Raji (cell line): ENCODE measurements around the gene RNASE12.

Experiments used
- POLR2A ChIP-seq: IDR thresholded peaks from 2 replicates; pipeline ENCODE4 v1.6.1; 2011; ENCODE audit warnings: low read depth, low read length, control low read depth; ENCODE audit not compliant: insufficient read depth

RNASE12 gene, protein sequence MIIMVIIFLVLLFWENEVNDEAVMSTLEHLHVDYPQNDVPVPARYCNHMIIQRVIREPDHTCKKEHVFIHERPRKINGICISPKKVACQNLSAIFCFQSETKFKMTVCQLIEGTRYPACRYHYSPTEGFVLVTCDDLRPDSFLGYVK

DNA sequence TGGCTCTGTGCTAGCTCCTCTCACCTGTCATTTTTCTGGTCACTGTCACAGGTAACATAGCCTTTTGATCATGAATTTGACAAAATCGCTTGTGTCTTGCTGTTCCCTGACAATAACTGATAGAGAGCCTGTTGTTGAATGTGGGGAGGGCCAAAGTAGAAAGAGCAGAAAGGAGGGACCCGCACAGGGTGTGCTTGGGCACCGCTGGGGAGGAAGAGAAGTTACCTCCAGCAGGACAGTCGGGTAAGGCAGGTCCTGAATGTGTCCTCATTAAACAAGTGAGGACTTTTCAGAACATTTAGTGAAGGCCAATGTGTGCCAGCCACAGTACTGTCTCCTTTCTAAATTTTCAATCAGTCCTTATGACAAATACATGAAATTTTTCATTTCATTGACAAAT is at the start of gene RNASE12:
RNASE12 (minus strand) TSS at position 142 of the 400 bp plus-strand sequence. CDS start 653 bp downstream, outside the sequence.
- TF ChIP-seq POLR2A: no peak

DNA sequence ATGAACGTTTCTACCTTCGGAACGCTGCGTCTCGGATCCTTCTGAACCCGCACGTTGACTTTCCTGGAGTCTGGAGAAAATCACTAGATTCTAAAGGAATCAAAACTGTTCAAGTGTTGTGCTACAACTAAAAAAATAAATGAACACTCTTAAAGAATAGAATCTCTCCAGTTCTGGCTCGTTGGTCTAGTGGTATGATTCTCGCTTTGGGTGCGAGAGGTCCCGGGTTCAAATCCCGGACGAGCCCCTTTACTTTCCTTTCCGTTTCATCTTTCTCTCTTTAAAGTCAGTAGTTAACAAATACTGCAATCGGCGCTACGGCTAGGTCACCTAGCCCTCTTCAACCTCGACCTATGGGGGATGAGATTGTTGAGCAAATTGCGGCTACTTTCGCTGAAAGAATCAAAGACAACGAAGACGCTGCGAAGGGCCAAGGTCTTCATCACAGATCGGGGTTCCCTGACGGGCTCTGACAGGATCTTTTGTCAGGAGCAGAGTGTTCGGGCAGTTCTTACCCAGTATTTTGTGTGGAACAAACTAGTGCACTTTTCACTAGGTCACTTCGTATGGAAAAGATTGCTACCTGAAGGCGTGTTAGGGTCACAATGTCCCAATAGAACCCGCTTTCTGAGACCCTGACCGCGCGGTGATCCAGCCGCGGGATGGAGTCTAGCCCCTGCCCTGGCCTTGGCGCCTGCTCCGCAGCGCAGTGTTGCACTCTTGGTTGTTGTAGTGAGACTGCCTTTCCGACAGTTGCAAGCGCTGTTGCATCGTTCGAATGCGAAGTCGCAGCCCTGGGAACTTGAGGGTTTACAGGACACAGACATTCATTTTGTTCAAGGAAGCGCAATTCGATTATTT is 41.9 kb upstream of the RNASE12 start:
- TF ChIP-seq POLR2A: no peak

DNA sequence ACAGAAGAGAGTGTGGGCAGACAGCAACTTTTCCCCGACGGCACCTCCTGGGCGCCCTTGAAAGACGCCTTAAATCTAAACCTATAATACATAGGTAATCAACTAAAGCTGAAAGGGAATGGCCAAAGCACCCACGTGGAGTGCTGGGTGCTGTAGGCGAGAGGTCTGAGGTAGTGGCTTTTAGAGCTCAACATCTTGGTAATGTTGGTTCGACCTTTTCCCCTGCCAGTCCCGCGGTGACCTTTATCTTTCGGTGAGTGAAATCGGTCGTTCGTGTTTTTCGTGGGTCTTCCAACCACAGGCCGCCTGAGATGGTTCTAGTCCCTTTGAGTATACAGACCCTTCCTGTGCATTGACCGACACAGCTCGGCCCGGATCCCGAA is 41.3 kb upstream of the RNASE12 start:
- TF ChIP-seq POLR2A: no peak

DNA sequence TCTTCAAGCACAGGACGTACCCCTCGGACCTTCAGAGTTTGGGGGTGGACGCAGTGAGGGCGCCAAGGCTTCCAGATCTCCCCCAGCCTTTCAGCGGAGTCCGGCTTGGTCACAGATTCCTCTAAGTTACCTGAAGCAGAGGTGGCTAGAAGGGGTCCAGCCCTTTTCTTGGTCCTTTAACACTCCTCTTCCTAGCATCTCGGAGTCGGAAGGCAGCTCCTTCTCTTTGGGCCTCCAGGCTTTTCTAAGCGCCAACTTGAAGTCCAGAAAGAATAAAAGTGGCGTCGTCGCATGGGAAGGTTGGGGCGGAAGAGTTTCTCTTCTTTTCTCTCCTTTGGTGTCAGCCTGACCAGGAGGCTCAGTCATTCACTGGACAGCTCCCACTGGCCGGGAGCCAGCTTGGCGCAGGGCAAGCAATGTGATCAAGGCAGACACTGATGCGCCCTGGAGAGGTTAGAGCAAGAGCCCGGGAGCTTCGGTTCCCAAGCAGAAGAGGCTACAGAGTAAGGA is 40.8 kb upstream of the RNASE12 start:
- no peak for TF ChIP-seq POLR2A

DNA sequence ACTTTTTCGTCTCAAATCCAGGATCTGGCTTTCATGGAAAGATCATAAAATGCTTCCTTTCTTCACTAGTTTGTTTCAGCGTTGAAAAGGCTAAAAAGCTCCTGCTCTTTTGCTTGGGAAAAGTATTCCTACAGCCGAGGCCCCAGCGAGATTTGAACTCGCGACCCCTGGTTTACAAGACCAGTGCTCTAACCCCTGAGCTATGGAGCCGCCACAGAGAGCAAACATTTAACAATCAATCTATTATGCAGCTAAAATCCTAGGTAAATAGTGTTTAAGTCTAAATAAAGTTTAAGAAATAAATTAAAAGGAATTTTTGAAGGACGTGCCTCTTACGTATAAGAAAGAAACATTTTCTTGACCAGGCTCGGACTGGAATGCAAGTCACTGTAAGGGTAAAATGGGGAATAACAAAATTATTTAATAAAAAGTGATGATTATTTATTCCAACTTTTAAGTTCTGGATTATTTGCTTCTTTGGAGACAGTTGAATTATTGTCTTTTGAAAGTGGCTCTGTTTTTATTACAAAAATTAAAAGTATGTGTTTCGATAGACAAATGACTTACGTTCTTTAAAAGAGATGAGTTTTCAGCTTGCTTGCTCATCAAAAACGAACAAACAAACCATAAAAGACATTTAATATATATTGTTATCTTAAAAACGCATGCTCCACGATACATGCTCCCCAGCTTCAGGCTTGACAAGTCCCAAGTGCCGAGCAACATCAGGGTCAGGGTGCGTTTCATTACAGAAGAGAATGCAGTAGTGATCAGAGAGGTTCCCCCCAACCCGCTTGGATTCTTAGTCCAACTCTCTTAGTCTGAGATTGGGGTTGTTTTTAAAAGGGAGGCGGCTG is 40.1 kb upstream of the RNASE12 start:
- TF ChIP-seq POLR2A: no peak

DNA sequence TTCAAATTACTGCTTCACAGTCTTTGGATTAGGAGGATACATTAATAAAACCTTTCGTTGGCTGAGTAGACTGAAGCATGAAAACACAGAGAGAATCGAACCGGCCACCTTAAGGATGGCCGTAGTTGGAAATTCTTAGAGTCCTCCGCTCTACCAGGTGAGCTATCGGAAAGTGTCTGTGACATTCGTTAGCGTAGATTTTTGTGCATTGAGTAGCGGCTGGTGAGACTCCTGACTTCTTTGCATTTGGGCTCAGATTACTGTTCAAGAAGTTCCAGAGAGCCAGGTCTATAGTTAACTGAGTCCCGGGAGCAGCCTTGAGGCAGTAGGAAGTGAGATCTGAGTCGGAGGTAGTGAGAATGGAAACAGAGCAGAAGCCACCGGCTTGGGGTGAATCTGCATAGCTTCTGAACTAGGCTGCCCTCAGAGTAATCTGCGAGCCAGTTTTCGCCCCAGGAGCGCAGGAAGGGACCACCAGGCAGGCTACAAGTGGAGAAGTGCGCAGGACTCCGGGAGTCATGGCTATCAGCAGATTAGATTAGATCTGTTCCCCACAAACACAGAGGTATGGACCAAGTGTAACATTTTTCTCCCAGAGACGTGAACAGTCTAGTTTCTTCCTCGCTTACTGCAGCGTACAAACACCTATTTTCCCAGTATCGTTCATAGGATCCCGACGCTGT is 39.3 kb upstream of the RNASE12 start:
- no peak for TF ChIP-seq POLR2A

DNA sequence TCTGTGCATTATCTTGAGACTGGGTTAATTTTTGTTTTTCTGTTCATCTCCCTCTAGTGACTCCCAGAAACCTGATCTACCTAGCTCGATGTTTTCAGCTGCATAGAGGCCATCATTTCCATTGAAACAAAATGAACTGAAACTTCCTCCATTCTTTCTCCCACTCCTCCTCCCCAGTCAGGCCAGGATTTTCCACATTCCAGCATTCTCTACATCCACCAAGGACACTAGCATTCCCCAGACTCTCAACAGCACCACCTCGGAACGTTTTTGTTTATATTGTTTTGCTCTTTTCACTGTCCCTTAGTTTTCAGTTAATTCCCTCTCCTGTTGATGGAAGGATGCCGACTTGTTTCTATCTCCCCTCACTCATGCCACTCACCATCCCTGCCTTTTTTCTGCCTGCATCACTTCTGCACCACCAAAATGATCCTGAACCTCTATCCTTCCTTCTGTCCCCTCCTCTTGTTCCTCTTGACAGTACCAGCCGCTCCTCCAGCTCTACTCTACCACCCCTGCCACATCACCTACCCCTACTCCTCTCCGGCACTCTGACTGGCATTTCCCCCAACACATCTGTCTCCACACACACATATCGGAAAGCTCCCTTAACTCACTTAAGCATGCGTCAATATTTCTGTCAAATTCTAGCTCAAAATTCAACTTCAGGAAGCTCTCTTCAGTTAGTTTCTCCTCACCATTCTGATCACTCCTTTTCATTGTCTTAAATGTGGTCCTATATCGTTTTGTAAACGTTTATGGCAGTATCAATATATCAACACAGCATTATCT is 37.1 kb upstream of the RNASE12 start:
- no peak for TF ChIP-seq POLR2A

DNA sequence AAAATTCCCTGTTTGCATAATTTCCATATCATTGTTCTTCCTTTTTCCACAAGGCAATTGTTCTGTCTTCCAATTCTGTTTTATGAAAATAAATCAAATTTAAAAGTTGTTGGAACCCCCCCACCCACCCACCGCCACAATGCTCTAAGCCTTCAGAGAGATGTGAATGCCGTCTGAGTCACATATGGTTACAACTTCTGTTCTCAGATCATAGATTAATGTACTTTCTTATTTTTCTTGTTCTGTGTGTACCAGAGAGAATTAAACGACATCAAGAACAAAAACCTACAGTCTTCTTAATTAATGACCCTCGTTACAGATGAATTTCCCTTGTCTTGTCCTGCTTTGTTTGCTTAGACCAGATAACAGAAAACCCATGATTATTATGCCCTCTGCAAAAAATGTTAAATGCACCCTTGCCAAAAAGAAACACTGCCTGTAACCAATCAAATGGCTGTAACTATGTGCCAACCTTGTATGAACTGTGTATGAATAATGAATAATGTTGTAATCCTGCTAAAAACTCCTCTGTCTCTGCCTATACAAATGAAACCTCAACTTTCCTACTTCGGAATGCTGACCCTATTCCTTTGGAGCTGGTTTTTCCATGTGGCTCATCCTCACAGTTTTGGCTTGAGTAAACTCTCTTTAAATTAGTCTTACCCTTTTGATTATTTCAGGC is 36.3 kb upstream of the RNASE12 start:
- no peak for TF ChIP-seq POLR2A

DNA sequence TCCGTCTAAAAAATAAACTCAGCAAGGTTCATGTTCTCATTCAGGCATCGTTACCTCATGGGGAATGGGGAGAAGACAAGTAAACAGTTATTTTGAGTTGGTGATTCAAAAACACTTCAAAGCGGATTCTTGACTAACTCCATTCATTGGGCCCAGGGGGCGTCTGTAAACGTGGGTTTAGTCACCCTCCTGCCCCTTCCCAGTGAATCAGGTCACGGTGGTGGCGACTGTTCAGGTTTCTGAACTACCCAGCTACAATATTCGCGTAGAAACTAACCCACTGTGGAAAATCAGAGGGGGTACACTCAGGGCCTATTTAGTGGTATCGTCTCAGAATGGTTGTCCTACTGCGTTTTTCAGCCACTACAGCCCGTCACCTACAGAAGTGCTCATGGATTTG is 35.1 kb upstream of the RNASE12 start:
- no peak for TF ChIP-seq POLR2A

DNA sequence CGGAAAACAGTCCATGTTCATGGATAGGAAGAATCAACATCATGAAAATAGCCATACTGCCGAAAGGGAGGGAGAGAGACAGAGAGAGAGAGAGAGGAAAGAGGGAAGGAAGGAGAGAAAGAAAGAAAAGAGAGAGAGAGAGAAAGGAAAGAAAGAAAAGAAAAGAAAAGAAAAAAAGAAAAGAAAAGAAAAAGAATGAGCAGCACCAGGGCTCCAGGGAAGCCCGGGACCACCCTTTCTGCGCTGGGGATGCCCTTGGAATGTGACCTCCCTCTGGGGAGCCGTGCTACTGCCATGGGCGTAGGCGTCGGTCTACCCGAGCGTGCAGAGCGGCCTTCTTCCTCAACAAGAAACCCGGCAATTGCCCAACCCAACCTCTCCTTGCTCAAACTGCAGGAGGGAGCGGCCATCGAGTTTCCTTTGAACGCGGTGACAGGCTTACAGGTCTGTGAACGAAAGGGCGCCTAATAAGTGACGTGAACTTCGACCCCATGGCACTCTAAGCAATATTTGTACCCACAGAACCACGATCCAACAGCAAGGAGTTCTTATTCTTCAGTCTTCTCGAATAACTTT is 33.4 kb upstream of the RNASE12 start:
- TF ChIP-seq POLR2A: no peak

DNA sequence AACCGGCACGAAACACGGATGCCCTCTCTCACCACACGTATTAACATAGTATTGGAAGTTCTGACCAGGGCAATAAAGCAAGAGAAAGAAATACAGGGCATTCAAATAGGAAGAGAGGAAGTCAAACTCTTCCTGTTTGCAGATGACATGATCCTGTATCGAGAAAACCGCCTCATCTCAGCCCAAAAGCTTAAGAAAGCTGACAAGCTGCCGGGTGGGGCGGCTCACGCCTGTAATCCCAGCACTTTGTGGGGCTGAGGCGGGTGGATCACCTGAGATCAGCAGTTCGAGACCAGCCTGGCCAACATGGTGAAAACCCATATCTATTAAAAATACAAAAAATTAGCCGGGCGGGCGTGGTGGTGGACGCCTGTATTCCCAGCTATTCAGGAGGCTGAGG is 32.6 kb upstream of the RNASE12 start:
- no peak for TF ChIP-seq POLR2A

DNA sequence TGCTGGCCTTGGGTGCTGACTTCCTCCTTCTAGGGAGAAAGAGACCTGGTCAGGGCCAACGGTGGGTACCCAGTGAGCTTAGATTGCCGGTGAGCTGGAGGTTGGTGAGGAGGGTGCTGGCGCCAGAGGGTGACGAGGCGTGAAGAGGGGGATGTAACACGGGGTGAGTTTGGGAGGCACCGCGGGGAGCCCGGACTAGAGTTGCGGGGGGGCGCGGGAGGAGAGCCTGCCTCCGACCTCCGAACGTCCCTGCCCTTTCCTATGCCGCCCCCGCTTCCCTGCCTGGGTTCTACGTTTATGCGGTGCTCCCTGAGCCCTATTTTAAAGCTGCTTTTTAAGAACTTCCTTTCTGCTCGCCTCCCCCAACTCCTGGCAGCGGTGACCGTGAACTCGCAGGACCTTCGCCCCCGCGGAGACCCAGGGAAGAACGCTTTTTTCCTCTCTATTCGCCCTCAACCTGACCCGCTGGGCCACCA is 31.7 kb upstream of the RNASE12 start:
- no peak for TF ChIP-seq POLR2A

DNA sequence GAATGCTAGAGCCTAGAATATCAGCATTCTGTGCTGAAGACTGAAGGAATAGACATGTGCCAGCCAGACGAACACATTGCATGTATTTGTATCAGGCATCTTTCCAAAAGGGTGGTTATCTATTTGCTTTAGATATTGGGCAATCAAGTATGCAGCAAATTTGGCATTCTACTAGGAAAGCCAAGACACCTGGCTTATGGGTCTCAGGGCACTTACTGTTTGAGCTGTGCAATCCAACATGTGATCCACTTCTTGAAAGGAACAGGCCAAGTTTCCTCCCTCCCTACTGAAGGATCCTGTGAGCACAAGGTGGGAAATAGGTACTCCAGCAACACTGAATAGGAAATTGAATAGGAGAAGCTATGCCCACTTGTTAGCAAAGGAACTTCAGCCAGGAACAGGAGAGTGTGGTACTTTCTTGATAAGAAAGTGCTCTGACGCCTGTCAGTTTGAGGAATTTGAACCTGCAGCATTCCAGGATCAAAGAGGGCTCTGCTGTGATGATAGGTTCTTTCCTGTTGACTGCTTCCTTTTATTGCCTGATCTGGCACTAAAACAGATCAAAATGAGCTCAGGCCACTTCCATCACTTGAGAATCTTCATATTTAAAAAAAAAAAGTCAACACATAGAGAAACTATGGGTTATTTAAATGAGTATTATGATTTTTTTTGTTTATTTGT is 29.8 kb upstream of the RNASE12 start:
- TF ChIP-seq POLR2A: no peak
